Neural cell (in vitro differentiated cells): ENCODE measurements around the gene RPL12. TPM values are rescaled to one million over a fixed set of nuclear protein-coding genes. Genes with fewer than 3 reads are reported as not detected.

Source experiments
- H2AFZ ChIP-seq: fragments of 200-600, 300-800 bp; sonication (generic), shearing (Covaris generic); 2 replicates; pipeline ENCODE4 v1.6.0; 2014; ENCODE audit warnings: low read depth, mild to moderate bottlenecking, antibody characterized with exemption, low read length, moderate library complexity
- H3F3A ChIP-seq: fragments of 200-600 bp; shearing (Covaris generic); 2 replicates; pipeline ENCODE4 v1.6.1; 2016; ENCODE audit warnings: mild to moderate bottlenecking, moderate library complexity, mixed read lengths, antibody characterized with exemption, low read length; ENCODE audit not compliant: insufficient read depth, poor library complexity, severe bottlenecking
- H3K27ac ChIP-seq: fragments of 200-600, 300-800 bp; sonication (generic), shearing (Covaris generic); 2 replicates; pipeline ENCODE4 v1.5.1; 2014; ENCODE audit warnings: mild to moderate bottlenecking, low read length, moderate library complexity
- H3K27me3 ChIP-seq: fragments of 300-800, 200-600 bp; sonication (generic), shearing (Covaris generic); 2 replicates; pipeline ENCODE4 v1.6.0; 2014; ENCODE audit warnings: mild to moderate bottlenecking, low read depth, low read length, moderate library complexity; ENCODE audit not compliant: insufficient read depth
- H3K36me3 ChIP-seq: fragments of 300-800, 200-600 bp; sonication (generic), shearing (Covaris generic); 2 replicates; pipeline ENCODE4 v1.5.1; 2014; ENCODE audit warnings: mild to moderate bottlenecking, antibody characterized with exemption, low read length, moderate library complexity; ENCODE audit not compliant: insufficient read depth
- H3K4me2 ChIP-seq: fragments of 300-800, 200-600 bp; sonication (generic), shearing (Covaris generic); 2 replicates; pipeline ENCODE4 v1.6.0; 2014; ENCODE audit warnings: mild to moderate bottlenecking, low read length
- H3K4me3 ChIP-seq: fragments of 300-800, 200-600 bp; sonication (generic), shearing (Covaris generic); 2 replicates; pipeline ENCODE4 v1.5.1; 2014; ENCODE audit warnings: mild to moderate bottlenecking, low read length, moderate library complexity
- H3K79me2 ChIP-seq: fragments of 200-600 bp; shearing (Covaris generic); replicated peaks from 2 replicates; pipeline ENCODE4 v1.6.0; 2014; ENCODE audit warnings: mild to moderate bottlenecking, low read length, moderate library complexity; ENCODE audit not compliant: insufficient read depth
- H3K9ac ChIP-seq: fragments of 300-800, 200-600 bp; sonication (generic), shearing (Covaris generic); 2 replicates; pipeline ENCODE4 v1.6.1; 2016; ENCODE audit warnings: mild to moderate bottlenecking, low read length, mixed read lengths
- H3K9me2 ChIP-seq: fragments of 200-600 bp; shearing (Covaris generic); 2 replicates; pipeline ENCODE4 v1.6.1; 2016; ENCODE audit warnings: mild to moderate bottlenecking, low read length, mixed read lengths; ENCODE audit not compliant: insufficient read depth
- H3K9me3 ChIP-seq: fragments of 200-600, 300-800 bp; sonication (generic), shearing (Covaris generic); 2 replicates; pipeline ENCODE4 v1.6.1; 2016; ENCODE audit warnings: mild to moderate bottlenecking, mixed run types, low read length, moderate library complexity, mixed read lengths
- H4K20me1 ChIP-seq: fragments of 200-600 bp; shearing (Covaris generic); 2 replicates; pipeline ENCODE4 v1.6.1; 2016; ENCODE audit warnings: mild to moderate bottlenecking, mixed run types; ENCODE audit not compliant: insufficient read depth
- CTCF ChIP-seq: fragments of 450-650 bp; IDR thresholded peaks from 2 replicates; pipeline ENCODE4 v1.5.1; 2014; ENCODE audit warnings: antibody characterized with exemption, mild to moderate bottlenecking, moderate library complexity; ENCODE audit not compliant: poor library complexity, severe bottlenecking
- EP300 ChIP-seq: fragments of 450-650 bp; conservative IDR thresholded peaks from 2 replicates; pipeline ENCODE4 v1.6.1; 2014; ENCODE audit warnings: antibody characterized with exemption, mild to moderate bottlenecking, moderate library complexity; ENCODE audit not compliant: poor library complexity, severe bottlenecking
- EZH2 ChIP-seq: fragments of 200-600, 300-800 bp; shearing (Covaris generic), sonication (generic); IDR thresholded peaks from 2 replicates; pipeline ENCODE4 v1.6.1; 2014; ENCODE audit warnings: antibody characterized with exemption, low read length, borderline replicate concordance, mild to moderate bottlenecking; ENCODE audit not compliant: insufficient read depth, poor library complexity, severe bottlenecking
- MXI1 ChIP-seq: fragments of 450-650 bp; conservative IDR thresholded peaks from 2 replicates; pipeline ENCODE4 v1.6.1; 2014; ENCODE audit warnings: antibody characterized with exemption, mild to moderate bottlenecking; ENCODE audit not compliant: poor library complexity, severe bottlenecking
- POLR2AphosphoS5 ChIP-seq: IDR thresholded peaks from 2 replicates; pipeline ENCODE4 v1.6.1; 2012
- RAD21 ChIP-seq: fragments of 450-650 bp; conservative IDR thresholded peaks from 2 replicates; pipeline ENCODE4 v1.6.1; 2014; ENCODE audit warnings: antibody characterized with exemption, mild to moderate bottlenecking, moderate library complexity
- REST ChIP-seq: IDR thresholded peaks from 2 replicates; pipeline ENCODE4 v1.6.1; 2012; ENCODE audit warnings: borderline replicate concordance
- SMC3 ChIP-seq: fragments of 450-650 bp; conservative IDR thresholded peaks from 2 replicates; pipeline ENCODE4 v1.6.1; 2014; ENCODE audit warnings: antibody characterized with exemption, mild to moderate bottlenecking, moderate library complexity; ENCODE audit not compliant: poor library complexity
- TAF1 ChIP-seq: IDR thresholded peaks from 2 replicates; pipeline ENCODE4 v1.6.1; 2012; ENCODE audit warnings: low read depth
- polyA plus RNA-seq: library from polyadenylated mRNA; depleted of rRNA; stranded (reverse); fragments of >200 nt; gene quantifications from 2 replicates; pipeline ENCODE4 v1.2.3, GENCODE V29; 2014

Gene RPL12
- polyA plus RNA-seq, 1 donor from 2014 or later = 862 TPM

GRCh38 chr9:127458921-127459320 is 7.7 kb upstream of the RPL12 start:
- Histone ChIP-seq H3K27me3 (no peaks in the 10 kb centered on the region), H3K9ac (no peak overlapping the region), H3K9me3 (no peaks in the 10 kb centered on the region), H3K27ac (no peak overlapping the region), H3K79me2 (no peaks in the 10 kb centered on the region), H3F3A (no peaks in the 10 kb centered on the region), H3K4me3 (no peak overlapping the region), H3K36me3 (no peaks in the 10 kb centered on the region), H3K4me2 (no peak overlapping the region), H4K20me1 (no peaks in the 10 kb centered on the region), H2AFZ (no peak overlapping the region), H3K9me2 (no peaks in the 10 kb centered on the region)
- no peak for TF ChIP-seq EP300
- TF ChIP-seq RAD21 = no peak
- no peak for TF ChIP-seq MXI1
- no peak for TF ChIP-seq SMC3
- TF ChIP-seq CTCF = no peak
- no peak for TF ChIP-seq POLR2AphosphoS5
- TF ChIP-seq TAF1 = no peak
- no peak for TF ChIP-seq REST
- no peak for TF ChIP-seq EZH2

GRCh38 chr9:127457191-127457878 is 6.1 kb upstream of the RPL12 start:
- Histone ChIP-seq H3K79me2 (no peaks in the 10 kb centered on the region), H4K20me1 (no peaks in the 10 kb centered on the region), H3K4me2 (no peak overlapping the region), H3K27ac (no peak overlapping the region), H3K4me3 (no peak overlapping the region), H3K9ac (no peak overlapping the region), H3K27me3 (no peaks in the 10 kb centered on the region), H3F3A (no peaks in the 10 kb centered on the region), H3K9me2 (no peaks in the 10 kb centered on the region), H3K9me3 (no peaks in the 10 kb centered on the region), H3K36me3 (no peaks in the 10 kb centered on the region), H2AFZ (no peak overlapping the region)
- TF ChIP-seq EZH2 (no peak), CTCF (no peak), POLR2AphosphoS5 (no peak), TAF1 (no peak), REST (no peak), RAD21 (no peak), SMC3 (no peak), MXI1 (no peak), EP300 (no peak)
